Astrocyte (in vitro differentiated cells and primary cell): ENCODE results near the gene RASA2. TPM values are rescaled to one million over a fixed set of nuclear protein-coding genes. Genes with fewer than 3 reads are reported as not detected.

Experiments used
- DNase-seq: peaks from one replicate; pipeline ENCODE4 v3.0.0-alpha.2; 2010; ENCODE audit warnings: low read depth
- FAIRE-seq: peaks from 2 replicates; lab custom pipeline; 2011; peaks lifted over from hg19 to GRCh38; lab: Jason Lieb, UNC
- H2AFZ ChIP-seq: 2 replicates; pipeline ENCODE4 v1.6.0; 2012; ENCODE audit warnings: low read depth, low read length, inconsistent platforms
- H3K27ac ChIP-seq: 2 replicates; pipeline ENCODE4 v1.5.1; 2011; ENCODE audit warnings: low read depth, low read length, inconsistent platforms
- H3K27me3 ChIP-seq: 2 replicates; pipeline ENCODE4 v1.6.0; 2011; ENCODE audit warnings: low read length, inconsistent platforms; ENCODE audit not compliant: insufficient read depth
- H3K36me3 ChIP-seq: 2 replicates; pipeline ENCODE4 v1.5.1; 2011; ENCODE audit warnings: low read length, inconsistent platforms; ENCODE audit not compliant: insufficient read depth
- H3K4me1 ChIP-seq: 2 replicates; pipeline ENCODE4 v1.5.1; 2011; ENCODE audit warnings: low read length, inconsistent platforms; ENCODE audit not compliant: insufficient read depth
- H3K4me2 ChIP-seq: 2 replicates; pipeline ENCODE4 v1.6.0; 2012; ENCODE audit warnings: low read length, inconsistent platforms
- H3K4me3 ChIP-seq: 2 replicates; pipeline ENCODE4 v1.5.1; 2011; ENCODE audit warnings: low read depth, mild to moderate bottlenecking, low read length, inconsistent platforms; ENCODE audit not compliant: insufficient read depth
- H3K79me2 ChIP-seq: 2 replicates; pipeline ENCODE4 v1.6.0; 2012; ENCODE audit warnings: mild to moderate bottlenecking, low read length, inconsistent platforms; ENCODE audit not compliant: insufficient read depth
- H3K9ac ChIP-seq: 2 replicates; pipeline ENCODE4 v1.6.0; 2012; ENCODE audit warnings: mild to moderate bottlenecking, low read length, inconsistent platforms
- H3K9me3 ChIP-seq: 2 replicates; pipeline ENCODE4 v1.5.1; 2012; ENCODE audit warnings: low read depth, mild to moderate bottlenecking, low read length, inconsistent platforms; ENCODE audit not compliant: insufficient read depth
- H4K20me1 ChIP-seq: 2 replicates; pipeline ENCODE4 v1.6.0; 2012; ENCODE audit warnings: low read length, inconsistent platforms; ENCODE audit not compliant: insufficient read depth
- H3K27ac Mint-ChIP-seq: one replicate; pipeline ENCODE4 v1.8.0; 2021; ENCODE audit warnings: mild to moderate bottlenecking, mixed read lengths; ENCODE audit not compliant: unreplicated experiment
- H3K27me3 Mint-ChIP-seq: one replicate; pipeline ENCODE4 v1.8.0; 2021; ENCODE audit warnings: low read depth, mixed read lengths; ENCODE audit not compliant: unreplicated experiment
- H3K36me3 Mint-ChIP-seq: one replicate; pipeline ENCODE4 v1.8.0; 2021; ENCODE audit warnings: low read depth, mixed read lengths; ENCODE audit not compliant: unreplicated experiment
- H3K4me1 Mint-ChIP-seq: one replicate; pipeline ENCODE4 v1.8.0; 2021; ENCODE audit warnings: low read depth, mixed read lengths; ENCODE audit not compliant: unreplicated experiment
- H3K4me3 Mint-ChIP-seq: one replicate; pipeline ENCODE4 v1.8.0; 2021; ENCODE audit warnings: mild to moderate bottlenecking, moderate library complexity, mixed read lengths; ENCODE audit not compliant: unreplicated experiment
- H3K9me3 Mint-ChIP-seq: one replicate; pipeline ENCODE4 v1.8.0; 2021; ENCODE audit warnings: mild to moderate bottlenecking, mixed read lengths; ENCODE audit not compliant: unreplicated experiment
- CTCF ChIP-seq: IDR thresholded peaks from 2 replicates; pipeline ENCODE4 v1.5.1; 2011; ENCODE audit warnings: low read depth, mild to moderate bottlenecking, inconsistent platforms, low read length, moderate library complexity; ENCODE audit not compliant: insufficient read depth
- EZH2 ChIP-seq: IDR thresholded peaks from 2 replicates; pipeline ENCODE4 v1.6.1; 2012; ENCODE audit warnings: mild to moderate bottlenecking, low read length, inconsistent platforms; ENCODE audit not compliant: insufficient read depth
- total RNA-seq: library from RNA; stranded (reverse); gene quantifications from 2 replicates; pipeline ENCODE4 v1.2.1, GENCODE V29; 2021

The RASA2 gene
- total RNA-seq, 1 donor from 2014 or later: 19.0 TPM

- peak overlapping the region; percentile 91 for H3K4me2 ChIP-seq
- H3K9ac ChIP-seq: peak overlapping the region; percentile 75
- Mint-ChIP-seq H3K4me1 (peaks cover 30% of the 10 kb centered on the region), H3K27me3 (no peaks in the 10 kb centered on the region), H3K9me3 (peaks cover 3% of the 10 kb centered on the region), H3K27ac (peak overlapping the region; percentile 96), H3K36me3 (peaks cover 7% of the 10 kb centered on the region), H3K4me3 (peak overlapping the region; percentile 88)
- FAIRE-seq (peak; percentile 39), DNase-seq (peak; percentile 83)
- H3K27me3 ChIP-seq: no peaks in the 10 kb centered on the region
- peak overlapping the region; percentile 73 for H3K27ac ChIP-seq
- peaks cover 14% of the 10 kb centered on the region for H3K4me1 ChIP-seq
- TF ChIP-seq EZH2 (no peak), CTCF (no peak)
- H4K20me1 ChIP-seq: peaks cover 32% of the 10 kb centered on the region
- H2AFZ ChIP-seq: peak overlapping the region; percentile 28
- H3K9me3 ChIP-seq: no peaks in the 10 kb centered on the region
- peak overlapping the region; percentile 48 for H3K4me3 ChIP-seq
- peaks cover 34% of the 10 kb centered on the region for H3K79me2 ChIP-seq
- no peaks in the 10 kb centered on the region for H3K36me3 ChIP-seq
These were observed 959 bp upstream of the RASA2 start for GRCh38 chr3:141485641-141486495.

- FAIRE-seq: no peak
- H3K27ac Mint-ChIP-seq: peak overlapping the region; percentile 96
- H3K9ac ChIP-seq: peak overlapping the region; percentile 75
- H3K27ac ChIP-seq: peak overlapping the region; percentile 73
- peak overlapping the region; percentile 28 for H2AFZ ChIP-seq
- DNase-seq: peak; percentile 75
- H3K4me1 ChIP-seq: peaks cover 14% of the 10 kb centered on the region
- H3K27me3 Mint-ChIP-seq: no peaks in the 10 kb centered on the region
- H3K4me1 Mint-ChIP-seq: peaks cover 30% of the 10 kb centered on the region
- peaks cover 37% of the 10 kb centered on the region for H4K20me1 ChIP-seq
- no peaks in the 10 kb centered on the region for H3K36me3 ChIP-seq
- H3K36me3 Mint-ChIP-seq: peaks cover 7% of the 10 kb centered on the region
- no peaks in the 10 kb centered on the region for H3K27me3 ChIP-seq
- peak overlapping the region; percentile 91 for H3K4me2 ChIP-seq
- peaks cover 3% of the 10 kb centered on the region for H3K9me3 Mint-ChIP-seq
- H3K79me2 ChIP-seq: peaks cover 40% of the 10 kb centered on the region
- peak overlapping the region; percentile 48 for H3K4me3 ChIP-seq
- no peaks in the 10 kb centered on the region for H3K9me3 ChIP-seq
- H3K4me3 Mint-ChIP-seq: peak overlapping the region; percentile 88
- TF ChIP-seq EZH2 (no peak), CTCF (no peak)
These were observed 406 bp upstream of the RASA2 start for GRCh38 chr3:141486496-141486745.
